Breast epithelium (tissue), 4 donors: Measurements from ENCODE around the gene OSBPL3. TPM values are rescaled to one million over a fixed set of nuclear protein-coding genes. Genes with fewer than 3 reads are reported as not detected.

Experiments
- DNase-seq, 2 donors: peaks; one replicate each; pipeline ENCODE4 v3.0.0-alpha.2; 2019; ENCODE audit warnings: low spot score in 2 of 2
- H3K27ac ChIP-seq, 2 donors: fragments of 200-600 bp; sonication (generic) in 1 of 2; one replicate each; pipeline ENCODE4 v1.5.1; 2016 to 2019; ENCODE audit warnings: mild to moderate bottlenecking in 1 of 2
- H3K27me3 ChIP-seq, 2 donors: fragments of 200-600 bp; sonication (generic) in 1 of 2; one replicate each; pipeline versions ENCODE4 v1.5.1 to v1.6.0; 2017 to 2019; ENCODE audit warnings: control low read depth in 1 of 2, mild to moderate bottlenecking in 1 of 2
- H3K36me3 ChIP-seq: fragments of 200-600 bp; one replicate; pipeline ENCODE4 v1.5.1; 2019
- H3K4me1 ChIP-seq, 2 donors: fragments of 200-600 bp; sonication (generic); one replicate each; pipeline ENCODE4 v1.5.1; 2016 to 2019; ENCODE audit warnings: control low read depth in 1 of 2
- H3K4me3 ChIP-seq, 3 donors: fragments of 200-600 bp; sonication (generic); 1 replicate in 2 of 3; 2 replicates in 1 of 3; pipeline ENCODE4 v1.5.1; 2016 to 2019; ENCODE audit warnings: mild to moderate bottlenecking in 3 of 3, moderate library complexity in 2 of 3
- H3K9me3 ChIP-seq, 2 donors: fragments of 200-600 bp; sonication (generic) in 1 of 2; one replicate each; pipeline ENCODE4 v1.5.1; 2016 to 2019; ENCODE audit warnings: control low read depth in 1 of 2
- CTCF ChIP-seq, 3 donors: fragments of 450-650 bp; IDR thresholded peaks; one replicate each; pipeline ENCODE4 v1.5.1; 2016 to 2017; ENCODE audit warnings: antibody characterized with exemption in 3 of 3, mild to moderate bottlenecking in 3 of 3, moderate library complexity in 3 of 3
- POLR2A ChIP-seq: fragments of 450-650 bp; IDR thresholded peaks from one replicate; pipeline ENCODE4 v1.6.1; 2016; ENCODE audit warnings: antibody characterized with exemption, mild to moderate bottlenecking, moderate library complexity
- POLR2AphosphoS5 ChIP-seq, 3 donors: sonication (generic); formaldehyde crosslinking; IDR thresholded peaks; one replicate each; pipeline ENCODE4 v1.6.1; 2017; ENCODE audit warnings: antibody characterized with exemption in 3 of 3
- intact Hi-C: fragments of 100-400 bp; cut with DNase I; formaldehyde crosslinking; loops from one replicate; pipeline ENCODE4 v1.15.1; 2023; ENCODE audit warnings: low total_unique reads
- total RNA-seq, 3 donors: library from RNA; depleted of rRNA; stranded (reverse); fragments of >200 nt; gene quantifications; one replicate each; pipeline ENCODE4 v1.1.0, GENCODE V29; 2016

Gene OSBPL3
- total RNA-seq, 3 donors from 2014 or later = 6.4 to 20.5 (median 8.5) TPM

- H3K4me3 ChIP-seq = no peak overlapping the region
- H3K9me3 ChIP-seq = no peaks in the 10 kb centered on the region
- H3K4me1 ChIP-seq = no peaks in the 10 kb centered on the region
- intact Hi-C loops = no loop called here
- no peak for TF ChIP-seq CTCF (IDR thresholded peaks at IDR 0.05)
- no peak for TF ChIP-seq POLR2AphosphoS5 (IDR thresholded peaks at IDR 0.05)
- TF ChIP-seq POLR2A = no peak
- H3K36me3 ChIP-seq = no peaks in the 10 kb centered on the region
- no peak for DNase-seq
- no peaks in the 10 kb centered on the region for H3K27me3 ChIP-seq
- H3K27ac ChIP-seq = no peak overlapping the region
Observed at GRCh38 chr7:24948739-24949138, 31.2 kb downstream of the OSBPL3 start.

GRCh38 chr7:24946467-24946866, 33.5 kb downstream of the OSBPL3 start:
- intact Hi-C loops = no loop called here
- H3K4me3 ChIP-seq = no peak overlapping the region
- no peaks in the 10 kb centered on the region for H3K4me1 ChIP-seq
- H3K27ac ChIP-seq = no peak overlapping the region
- H3K27me3 ChIP-seq = no peaks in the 10 kb centered on the region
- TF ChIP-seq POLR2A (no peak), CTCF (IDR thresholded peaks at IDR 0.05) (no peak), POLR2AphosphoS5 (IDR thresholded peaks at IDR 0.05) (no peak)
- H3K36me3 ChIP-seq = no peaks in the 10 kb centered on the region
- H3K9me3 ChIP-seq = no peaks in the 10 kb centered on the region
- DNase-seq = no peak

- H3K4me3 ChIP-seq = no peak overlapping the region
- intact Hi-C loops = no loop called here
- TF ChIP-seq CTCF (IDR thresholded peaks at IDR 0.05) (no peak), POLR2AphosphoS5 (IDR thresholded peaks at IDR 0.05) (no peak), POLR2A (no peak)
- no peaks in the 10 kb centered on the region for H3K36me3 ChIP-seq
- no peak for DNase-seq
- no peaks in the 10 kb centered on the region for H3K27me3 ChIP-seq
- no peaks in the 10 kb centered on the region for H3K9me3 ChIP-seq
- H3K27ac ChIP-seq = no peak overlapping the region
- no peaks in the 10 kb centered on the region for H3K4me1 ChIP-seq
Observed at GRCh38 chr7:24945899-24946298, 34.1 kb downstream of the OSBPL3 start.

GRCh38 chr7:24943096-24943948, 36.7 kb downstream of the OSBPL3 start:
- intact Hi-C loops = no loop called here
- H3K27me3 ChIP-seq = no peaks in the 10 kb centered on the region
- TF ChIP-seq POLR2AphosphoS5 (IDR thresholded peaks at IDR 0.05) (no peak), POLR2A (no peak), CTCF (IDR thresholded peaks at IDR 0.05) (no peak)
- no peaks in the 10 kb centered on the region for H3K4me1 ChIP-seq
- no peaks in the 10 kb centered on the region for H3K9me3 ChIP-seq
- no peak overlapping the region for H3K4me3 ChIP-seq
- no peak overlapping the region for H3K27ac ChIP-seq
- H3K36me3 ChIP-seq = no peaks in the 10 kb centered on the region
- no peak for DNase-seq

- Histone ChIP-seq H3K27me3 (no peaks in the 10 kb centered on the region), H3K27ac (no peak overlapping the region), H3K36me3 (no peaks in the 10 kb centered on the region), H3K4me3 (no peak overlapping the region), H3K4me1 (no peaks in the 10 kb centered on the region), H3K9me3 (no peaks in the 10 kb centered on the region)
- DNase-seq = no peak
- intact Hi-C loops = no loop called here
- TF ChIP-seq POLR2A = no peak
- TF ChIP-seq CTCF (IDR thresholded peaks at IDR 0.05) = no peak
- TF ChIP-seq POLR2AphosphoS5 (IDR thresholded peaks at IDR 0.05) = no peak
Observed at GRCh38 chr7:24942226-24942625, 37.8 kb downstream of the OSBPL3 start.
